PC-3 (cell line): ENCODE measurements around the gene SYNE1. TPM values are rescaled to one million over a fixed set of nuclear protein-coding genes. Genes with fewer than 3 reads are reported as not detected.

ENCODE experiments used
- ATAC-seq: fragments of 200-7000 bp; cut with Tn5 transposase; 2 replicates; pipeline ENCODE4 v1.9.1; 2020; ENCODE audit warnings: mild to moderate bottlenecking, moderate library complexity
- BruUV-seq: library from RNA; stranded (reverse); fragments of 400-500 nt; replicated peaks from 2 replicates; lab custom pipeline; 2021; lab: Mats Ljungman, UMichigan
- CTCF ChIA-PET: fragments of 300-600 bp; sonication (Branson Sonifier 250); formaldehyde crosslinking; loops from one replicate; lab custom pipeline; 2022; ENCODE audit warnings: antibody characterized with exemption; lab: Charles Lee
- POLR2A ChIA-PET: fragments of 300-600 bp; sonication (Branson Sonifier 250); formaldehyde crosslinking; loops from one replicate; lab custom pipeline; 2022; ENCODE audit warnings: antibody characterized with exemption; ENCODE audit not compliant: unreplicated experiment; lab: Charles Lee
- DNase-seq: peaks from one replicate; pipeline ENCODE4 v3.0.0-alpha.2; 2015
- H2AFZ ChIP-seq: fragments of 300-600 bp; sonication (generic); 2 replicates; pipeline ENCODE4 v1.6.0; 2016; ENCODE audit warnings: antibody characterized with exemption, low read length
- H3F3A ChIP-seq: fragments of 300-600 bp; sonication (generic); one replicate; pipeline ENCODE4 v1.6.0; 2017; ENCODE audit warnings: antibody characterized with exemption, low read length, control low read depth, mild to moderate bottlenecking; ENCODE audit not compliant: unreplicated experiment
- H3K27ac ChIP-seq: fragments of 300-600 bp; sonication (generic); 2 replicates; pipeline ENCODE4 v1.5.1; 2016; ENCODE audit warnings: mild to moderate bottlenecking, low read length
- H3K27me3 ChIP-seq: fragments of 300-600 bp; sonication (generic); 2 replicates; pipeline ENCODE4 v1.6.1; 2016; ENCODE audit warnings: low read length, mixed read lengths
- H3K36me3 ChIP-seq: fragments of 300-600 bp; sonication (generic); 2 replicates; pipeline ENCODE4 v1.6.1; 2016; ENCODE audit warnings: low read depth, mixed run types, low read length, mixed read lengths
- H3K4me1 ChIP-seq: fragments of 300-600 bp; sonication (generic); 2 replicates; pipeline ENCODE4 v1.5.1; 2016; ENCODE audit warnings: low read length; ENCODE audit not compliant: insufficient read depth
- H3K4me2 ChIP-seq: fragments of 300-600 bp; sonication (generic); 2 replicates; pipeline ENCODE4 v1.6.0; 2016; ENCODE audit warnings: low read length
- H3K4me3 ChIP-seq: fragments of 300-600 bp; sonication (generic); 2 replicates; pipeline ENCODE4 v1.5.1; 2016; ENCODE audit warnings: mild to moderate bottlenecking, low read length, mixed read lengths
- H3K79me2 ChIP-seq: fragments of 300-600 bp; sonication (generic); 2 replicates; pipeline ENCODE4 v1.6.1; 2017; ENCODE audit warnings: low read length, mixed read lengths
- H3K9ac ChIP-seq: fragments of 300-600 bp; sonication (generic); 2 replicates; pipeline ENCODE4 v1.6.0; 2016; ENCODE audit warnings: mild to moderate bottlenecking, low read length
- H3K9me2 ChIP-seq: fragments of 300-600 bp; sonication (generic); replicated peaks from 2 replicates; pipeline ENCODE4 v1.6.1; 2016; ENCODE audit warnings: mixed run types, low read length, mixed read lengths
- H3K9me3 ChIP-seq: fragments of 300-600 bp; sonication (generic); 2 replicates; pipeline ENCODE4 v1.6.1; 2016; ENCODE audit warnings: low read length, mixed read lengths
- H4K20me1 ChIP-seq: fragments of 300-600 bp; sonication (generic); 2 replicates; pipeline ENCODE4 v1.6.1; 2016; ENCODE audit warnings: low read length, mixed read lengths
- EZH2 ChIP-seq: fragments of 300-600 bp; sonication (generic); IDR thresholded peaks from one replicate; pipeline ENCODE4 v1.6.1; 2017; ENCODE audit warnings: antibody characterized with exemption, mild to moderate bottlenecking, low read length; ENCODE audit not compliant: unreplicated experiment
- EZH2phosphoT487 ChIP-seq: fragments of 300-600 bp; sonication (generic); IDR thresholded peaks from 2 replicates; pipeline ENCODE4 v1.6.1; 2018; ENCODE audit warnings: mild to moderate bottlenecking, antibody characterized with exemption, low read length, borderline replicate concordance
- intact Hi-C: fragments of 100-400 bp; cut with micrococcal nuclease; formaldehyde crosslinking; loops from 2 replicates; pipeline ENCODE4 v1.9.0; 2023
- total RNA-seq: library from RNA; depleted of rRNA; stranded (reverse); fragments of >200 nt; gene quantifications from 2 replicates; pipeline ENCODE4 v1.2.3, GENCODE V29; 2014
- TF ChIP-seq, protein P1 (sequence below): fragments of 300-600 bp; sonication (generic); conservative IDR thresholded peaks from 2 replicates; pipeline ENCODE4 v1.5.1; 2017; ENCODE audit warnings: antibody characterized with exemption, low read depth, mild to moderate bottlenecking, low read length

Gene SYNE1
- total RNA-seq, 1 experiment from 2014 or later: 16.7 TPM

DNA sequence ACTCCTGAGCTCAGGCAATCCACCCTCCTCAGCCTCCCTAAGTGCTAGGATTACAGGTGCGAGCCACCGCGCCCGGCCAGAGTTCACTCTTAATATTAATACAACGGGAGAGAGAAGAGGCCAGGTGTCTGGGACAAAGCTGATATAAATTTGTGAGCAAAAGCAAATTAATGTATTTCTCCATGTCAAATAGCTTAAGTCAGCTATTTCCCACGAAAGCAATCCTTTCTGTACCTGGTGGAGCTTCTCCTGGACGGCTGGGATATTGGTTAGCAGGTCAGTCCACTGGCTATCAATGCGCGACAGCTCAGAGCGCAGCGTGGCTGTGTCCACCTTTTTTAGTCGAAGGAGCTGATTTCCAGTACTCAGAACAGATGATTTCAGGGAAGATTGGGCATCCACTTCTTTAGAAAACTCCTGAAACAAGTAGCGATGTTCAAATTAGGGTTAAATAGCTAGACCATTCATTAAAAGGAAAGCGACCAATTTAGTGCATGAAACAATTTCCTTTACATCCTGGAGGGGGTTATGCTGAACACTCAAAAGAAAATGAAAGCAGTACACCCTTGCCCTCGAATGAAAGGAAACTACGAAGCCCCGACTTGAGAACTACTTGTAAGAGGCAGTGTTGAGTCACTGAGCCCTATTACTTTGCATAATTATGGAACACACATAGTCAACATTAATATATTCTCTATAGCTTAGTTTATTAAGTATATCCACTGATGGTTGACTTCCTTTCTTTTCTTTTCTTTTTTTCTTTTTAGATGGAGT is 403.4 kb downstream of the SYNE1 start:
- Histone ChIP-seq H3K36me3 (no peaks in the 10 kb centered on the region), H2AFZ (no peak overlapping the region), H3F3A (no peaks in the 10 kb centered on the region), H3K4me1 (peaks cover 11% of the 10 kb centered on the region; the same call in 1 of the 2 replicates), H3K9me2 (no peaks in the 10 kb centered on the region), H4K20me1 (no peaks in the 10 kb centered on the region), H3K79me2 (no peaks in the 10 kb centered on the region), H3K4me3 (no peak overlapping the region), H3K27ac (no peak overlapping the region), H3K9ac (no peak overlapping the region), H3K27me3 (no peaks in the 10 kb centered on the region), H3K4me2 (no peak overlapping the region), H3K9me3 (no peaks in the 10 kb centered on the region)
- no TSS peak for BruUV-seq
- TF ChIP-seq, protein P1, sequence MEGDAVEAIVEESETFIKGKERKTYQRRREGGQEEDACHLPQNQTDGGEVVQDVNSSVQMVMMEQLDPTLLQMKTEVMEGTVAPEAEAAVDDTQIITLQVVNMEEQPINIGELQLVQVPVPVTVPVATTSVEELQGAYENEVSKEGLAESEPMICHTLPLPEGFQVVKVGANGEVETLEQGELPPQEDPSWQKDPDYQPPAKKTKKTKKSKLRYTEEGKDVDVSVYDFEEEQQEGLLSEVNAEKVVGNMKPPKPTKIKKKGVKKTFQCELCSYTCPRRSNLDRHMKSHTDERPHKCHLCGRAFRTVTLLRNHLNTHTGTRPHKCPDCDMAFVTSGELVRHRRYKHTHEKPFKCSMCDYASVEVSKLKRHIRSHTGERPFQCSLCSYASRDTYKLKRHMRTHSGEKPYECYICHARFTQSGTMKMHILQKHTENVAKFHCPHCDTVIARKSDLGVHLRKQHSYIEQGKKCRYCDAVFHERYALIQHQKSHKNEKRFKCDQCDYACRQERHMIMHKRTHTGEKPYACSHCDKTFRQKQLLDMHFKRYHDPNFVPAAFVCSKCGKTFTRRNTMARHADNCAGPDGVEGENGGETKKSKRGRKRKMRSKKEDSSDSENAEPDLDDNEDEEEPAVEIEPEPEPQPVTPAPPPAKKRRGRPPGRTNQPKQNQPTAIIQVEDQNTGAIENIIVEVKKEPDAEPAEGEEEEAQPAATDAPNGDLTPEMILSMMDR: no peak
- TF ChIP-seq EZH2 (no peak), EZH2phosphoT487 (no peak)
- intact Hi-C loops: no loop called here
- DNase-seq (no peak), ATAC-seq (no peak)
- CTCF ChIA-PET: no interaction called here
- POLR2A ChIA-PET: no interaction called here

DNA sequence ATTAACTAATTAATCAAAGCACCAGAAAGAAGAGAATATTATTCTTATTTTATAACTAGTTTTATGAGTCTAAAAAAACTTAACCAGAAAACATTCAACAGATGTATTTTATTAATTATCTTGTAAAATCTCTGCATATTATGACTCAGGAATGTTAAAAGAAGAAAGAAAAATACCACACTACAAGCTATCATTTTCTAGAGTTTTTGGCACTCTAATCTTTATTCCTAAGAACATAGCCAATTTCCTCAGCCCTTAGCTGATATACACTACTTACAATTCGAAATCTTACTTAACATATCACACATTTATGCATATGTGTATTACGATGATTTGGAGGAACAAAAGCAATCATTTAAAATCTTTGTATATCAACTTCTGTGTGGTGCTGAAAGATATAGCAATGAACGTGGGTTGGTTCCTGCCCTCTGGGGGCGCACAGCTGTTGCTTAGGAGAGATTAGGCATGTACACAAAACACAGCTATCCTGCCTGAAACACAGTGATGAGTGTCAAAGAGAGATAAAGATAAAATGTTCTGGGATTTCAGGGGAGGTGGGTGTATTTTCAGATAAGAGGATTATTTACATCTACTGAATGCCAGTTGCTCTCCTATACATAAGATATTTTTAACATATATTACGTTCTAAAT is 404.5 kb downstream of the SYNE1 start:
- Histone ChIP-seq H3F3A (no peaks in the 10 kb centered on the region), H3K9me2 (no peaks in the 10 kb centered on the region), H3K9me3 (no peaks in the 10 kb centered on the region), H3K79me2 (no peaks in the 10 kb centered on the region), H3K36me3 (no peaks in the 10 kb centered on the region), H3K27ac (no peak overlapping the region), H3K27me3 (no peaks in the 10 kb centered on the region), H3K4me1 (peaks cover 11% of the 10 kb centered on the region; the same call in 1 of the 2 replicates), H2AFZ (no peak overlapping the region), H3K9ac (no peak overlapping the region), H3K4me3 (no peak overlapping the region), H3K4me2 (no peak overlapping the region), H4K20me1 (no peaks in the 10 kb centered on the region)
- TF ChIP-seq, protein P1: no peak
- TF ChIP-seq EZH2phosphoT487: no peak
- no peak for TF ChIP-seq EZH2
- BruUV-seq: no TSS peak
- peak; percentile 43; the same call in 1 of the 2 replicates for ATAC-seq
- POLR2A ChIA-PET: no interaction called here
- intact Hi-C loops: no loop called here
- CTCF ChIA-PET: no interaction called here
- DNase-seq: no peak

DNA sequence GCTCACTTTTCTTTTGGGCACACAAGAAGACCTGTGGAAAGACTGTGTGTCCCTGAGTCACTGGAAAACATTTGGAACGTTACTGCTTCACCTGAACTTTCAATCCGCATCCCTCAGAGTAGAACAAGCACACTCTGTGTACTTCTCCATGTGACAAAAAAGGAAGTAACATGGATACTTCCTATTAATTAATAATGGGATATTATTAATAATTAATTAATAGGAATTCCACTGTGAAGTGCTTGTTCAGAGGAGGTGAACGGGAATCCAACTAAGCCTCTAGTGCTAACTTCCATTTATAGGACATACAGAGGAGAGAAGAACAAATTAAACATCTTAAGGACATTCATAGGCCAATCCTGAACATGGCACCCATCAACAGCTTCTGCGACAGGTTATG is 407.8 kb downstream of the SYNE1 start:
- CTCF ChIA-PET: no interaction called here
- no TSS peak for BruUV-seq

More for the DNA sequence above, 407.8 kb downstream of the SYNE1 start:
- Histone ChIP-seq H3K4me1 (peaks cover 11% of the 10 kb centered on the region; the same call in 1 of the 2 replicates), H3K9me3 (no peaks in the 10 kb centered on the region), H3K79me2 (no peaks in the 10 kb centered on the region), H3K27me3 (no peaks in the 10 kb centered on the region), H3K9me2 (no peaks in the 10 kb centered on the region), H3K4me3 (no peak overlapping the region), H3K36me3 (no peaks in the 10 kb centered on the region), H3K9ac (no peak overlapping the region), H3F3A (no peaks in the 10 kb centered on the region), H4K20me1 (no peaks in the 10 kb centered on the region), H3K27ac (no peak overlapping the region), H3K4me2 (no peak overlapping the region), H2AFZ (no peak overlapping the region)
- DNase-seq (no peak), ATAC-seq (no peak)
- TF ChIP-seq EZH2: no peak
- TF ChIP-seq, protein P1: no peak
- no peak for TF ChIP-seq EZH2phosphoT487
- intact Hi-C loops: no loop called here
- POLR2A ChIA-PET: no interaction called here
